H1 (cell line): ENCODE data around the gene GRB14. TPM values are rescaled to one million over a fixed set of nuclear protein-coding genes. Genes with fewer than 3 reads are reported as not detected.

Source experiments
- CTCF ChIA-PET: fragments of 300-600 bp; sonication (Branson Sonifier 250); formaldehyde crosslinking; loops from one replicate; lab custom pipeline; 2021; ENCODE audit not compliant: partially characterized antibody; lab: Charles Lee
- POLR2A ChIA-PET: fragments of 300-600 bp; sonication (Branson Sonifier 250); formaldehyde crosslinking; loops from one replicate; lab custom pipeline; 2021; ENCODE audit warnings: inconsistent platforms; ENCODE audit not compliant: partially characterized antibody; lab: Charles Lee
- DNase-seq, 2 experiments: peaks; one replicate each; pipeline versions ENCODE4 v3.0.0 to v3.0.0-alpha.2; 2010 to 2022; ENCODE audit warnings: low spot score in 2 of 2, low read depth in 1 of 2, mixed read lengths in 1 of 2
- FAIRE-seq: peaks from 2 replicates; lab custom pipeline; 2011; peaks lifted over from hg19 to GRCh38; lab: Jason Lieb, UNC
- H2AFZ ChIP-seq: 2 replicates; pipeline ENCODE4 v1.8.1; 2012; ENCODE audit warnings: low read length, inconsistent platforms
- H2AK5ac ChIP-seq: 2 replicates; pipeline ENCODE4 v1.6.1; 2013; ENCODE audit warnings: low read depth, low read length
- H2BK120ac ChIP-seq: replicated peaks from 2 replicates; pipeline ENCODE3; 2013; ENCODE audit warnings: low read depth, low read length, inconsistent platforms
- H2BK12ac ChIP-seq: 2 replicates; pipeline ENCODE4 v1.6.1; 2013; ENCODE audit warnings: low read depth, low read length
- H2BK15ac ChIP-seq: 2 replicates; pipeline ENCODE4 v1.6.1; 2013; ENCODE audit warnings: low read length
- H2BK20ac ChIP-seq: 2 replicates; pipeline ENCODE4 v1.6.1; 2013; ENCODE audit warnings: low read length
- H2BK5ac ChIP-seq: 2 replicates; pipeline ENCODE4 v1.6.1; 2013; ENCODE audit warnings: low read depth, low read length
- H3K14ac ChIP-seq: 2 replicates; pipeline ENCODE4 v1.6.1; 2013; ENCODE audit warnings: inconsistent platforms; ENCODE audit not compliant: insufficient read length
- H3K18ac ChIP-seq: 2 replicates; pipeline ENCODE4 v1.6.1; 2013; ENCODE audit warnings: low read length; ENCODE audit errors: extremely low read depth
- H3K23ac ChIP-seq: 2 replicates; pipeline ENCODE4 v1.6.1; 2013; ENCODE audit warnings: inconsistent platforms; ENCODE audit not compliant: insufficient read length
- H3K23me2 ChIP-seq: 2 replicates; pipeline ENCODE4 v1.6.1; 2013; ENCODE audit warnings: low read depth, low read length
- H3K27ac ChIP-seq: 2 replicates; pipeline ENCODE4 v1.6.1; 2011; ENCODE audit warnings: low read depth, low read length, inconsistent platforms
- H3K27me3 ChIP-seq, 4 experiments: replicated peaks in 1 of 4; 1 replicate in 1 of 4; 2 replicates in 3 of 4; pipeline versions ENCODE4 v1.6.1 to v1.8.1; 2011 to 2013; ENCODE audit warnings: low read length in 3 of 4, mild to moderate bottlenecking in 3 of 4, inconsistent platforms in 2 of 4, mixed read lengths in 2 of 4, moderate library complexity in 1 of 4; ENCODE audit not compliant: control insufficient read depth in 3 of 4, insufficient read depth in 3 of 4; ENCODE audit errors: extremely low read depth in 1 of 4
- H3K36me3 ChIP-seq, 4 experiments: 2 replicates each; pipeline versions ENCODE4 v1.6.1 to v1.8.1; 2011 to 2013; ENCODE audit warnings: mild to moderate bottlenecking in 4 of 4, low read length in 3 of 4, moderate library complexity in 2 of 4, control low read depth in 1 of 4, inconsistent platforms in 1 of 4; ENCODE audit not compliant: insufficient read depth in 4 of 4, control insufficient read depth in 2 of 4
- H3K4ac ChIP-seq: replicated peaks from 2 replicates; pipeline ENCODE3; 2013; ENCODE audit warnings: low read length, low read depth, mixed read lengths, inconsistent platforms; ENCODE audit not compliant: insufficient read length
- H3K4me1 ChIP-seq, 4 experiments: replicated peaks in 1 of 4; 1 replicate in 1 of 4; 2 replicates in 3 of 4; pipeline versions ENCODE4 v1.6.1 to v1.8.1; 2011 to 2013; ENCODE audit warnings: low read length in 3 of 4, inconsistent platforms in 2 of 4, mixed read lengths in 1 of 4; ENCODE audit not compliant: insufficient read depth in 4 of 4, control insufficient read depth in 3 of 4
- H3K4me2 ChIP-seq, 2 experiments: 2 replicates each; pipeline versions ENCODE4 v1.6.1 to v1.8.1; 2011 to 2013; ENCODE audit warnings: low read depth in 2 of 2, low read length in 2 of 2, control low read depth in 1 of 2, inconsistent platforms in 1 of 2, mild to moderate bottlenecking in 1 of 2; ENCODE audit not compliant: insufficient read depth in 1 of 2
- H3K4me3 ChIP-seq, 4 experiments: fragments of 200-600, 300-600 bp in 1 of 4; sonication (generic), shearing (Covaris generic), sonication (Bioruptor Twin) in 1 of 4; 2 replicates each; pipeline versions ENCODE4 v1.5.1 to v1.8.1; 2011 to 2016; ENCODE audit warnings: low read length in 4 of 4, low read depth in 3 of 4, control low read depth in 2 of 4, inconsistent platforms in 2 of 4, mild to moderate bottlenecking in 2 of 4, mixed read lengths in 1 of 4, moderate library complexity in 1 of 4; ENCODE audit not compliant: insufficient read depth in 2 of 4; ENCODE audit errors: extremely low read depth in 1 of 4
- H3K56ac ChIP-seq: replicated peaks from 2 replicates; pipeline ENCODE3; 2013; ENCODE audit warnings: low read depth, mild to moderate bottlenecking, mixed read lengths, low read length, inconsistent platforms; ENCODE audit not compliant: insufficient read length
- H3K79me1 ChIP-seq: 2 replicates; pipeline ENCODE4 v1.6.1; 2013; ENCODE audit warnings: low read depth, low read length, control low read depth
- H3K79me2 ChIP-seq, 2 experiments: 2 replicates each; pipeline versions ENCODE4 v1.6.1 to v1.8.1; 2012 to 2013; ENCODE audit warnings: low read length in 2 of 2, mild to moderate bottlenecking in 2 of 2, inconsistent platforms in 1 of 2; ENCODE audit not compliant: insufficient read depth in 2 of 2, control insufficient read depth in 1 of 2
- H3K9ac ChIP-seq, 4 experiments: replicated peaks in 1 of 4; 1 replicate in 1 of 4; 2 replicates in 3 of 4; pipeline versions ENCODE4 v1.6.1 to v1.8.1; 2011 to 2013; ENCODE audit warnings: low read depth in 3 of 4, low read length in 3 of 4, control low read depth in 2 of 4, mild to moderate bottlenecking in 2 of 4, moderate library complexity in 2 of 4, inconsistent platforms in 1 of 4; ENCODE audit errors: extremely low read depth in 1 of 4
- H3K9me3 ChIP-seq, 2 experiments: 2 replicates each; pipeline versions ENCODE4 v1.6.1 to v1.8.1; 2012 to 2013; ENCODE audit warnings: mild to moderate bottlenecking in 2 of 2, moderate library complexity in 2 of 2, control low read depth in 1 of 2, inconsistent platforms in 1 of 2, low read depth in 1 of 2, low read length in 1 of 2, mixed read lengths in 1 of 2; ENCODE audit not compliant: insufficient read depth in 2 of 2
- H4K20me1 ChIP-seq, 2 experiments: replicated peaks in 1 of 2; 2 replicates each; pipeline versions ENCODE3 to v1.8.1; 2011 to 2013; ENCODE audit warnings: inconsistent platforms in 2 of 2, low read length in 2 of 2, mild to moderate bottlenecking in 1 of 2; ENCODE audit not compliant: insufficient read depth in 2 of 2, control insufficient read depth in 1 of 2
- H4K5ac ChIP-seq: 2 replicates; pipeline ENCODE4 v1.6.1; 2013; ENCODE audit warnings: low read length, low read depth, mixed read lengths, inconsistent platforms; ENCODE audit not compliant: insufficient read length
- H4K8ac ChIP-seq: 2 replicates; pipeline ENCODE4 v1.8.0; 2013; ENCODE audit warnings: mild to moderate bottlenecking, moderate library complexity, low read length, inconsistent platforms; ENCODE audit not compliant: insufficient read depth; ENCODE audit errors: extremely low read depth
- H4K91ac ChIP-seq: replicated peaks from 2 replicates; pipeline ENCODE3; 2013; ENCODE audit warnings: low read length, mixed read lengths, inconsistent platforms; ENCODE audit not compliant: insufficient read length
- MAFK ChIP-seq: IDR thresholded peaks from 2 replicates; pipeline ENCODE4 v1.6.1; 2012; ENCODE audit warnings: low read depth, mild to moderate bottlenecking, improper control_type of control experiment, low read length
- POU5F1 ChIP-seq: IDR thresholded peaks from 2 replicates; pipeline ENCODE4 v1.6.1; 2011; ENCODE audit warnings: low read depth, mild to moderate bottlenecking, low read length, moderate library complexity
- SIRT6 ChIP-seq: IDR thresholded peaks from one replicate; pipeline ENCODE4 v1.7.1; 2012; ENCODE audit warnings: low read length, inconsistent platforms
- WGBS, 2 experiments: shearing (Covaris generic) in 1 of 2; methylation state at CpG; one replicate each; pipeline versions ENCODE4 v1.1.6 to v1.1.7; 2013 to 2015; ENCODE audit warnings: low lambda C conversion rate in 2 of 2, mixed read lengths in 2 of 2, inconsistent platforms in 1 of 2, low coverage in 1 of 2, missing lambda C conversion rate in 1 of 2; ENCODE audit not compliant: insufficient replicate concordance in 2 of 2, insufficient coverage in 1 of 2, insufficient read length in 1 of 2; ENCODE audit errors: extremely low coverage in 1 of 2, missing lambda C conversion rate in 1 of 2; 5-methylcytosine and 5-hydroxymethylcytosine counted together
- polyA plus RNA-seq, 7 experiments: library from polyadenylated mRNA; depleted of rRNA in 3 of 7; stranded (reverse) in 5 of 7; unstranded in 2 of 7; fragments of >200 nt in 5 of 7; fragments of 200-250 nt in 2 of 7; gene quantifications; 1 replicate in 5 of 7; 2 replicates in 1 of 7; 4 replicates in 1 of 7; pipeline versions ENCODE4 v1.2.1 to v1.2.3, GENCODE V29; 2011 to 2013; ENCODE audit warnings: missing spikeins in 2 of 7, mixed read lengths in 2 of 7
- total RNA-seq: library from RNA; stranded (reverse); fragmentation: NEBNext Ultra II Directional; extraction: Animal tissue kit (Norgen Biotek cat#: 25700); gene quantifications from 2 replicates; pipeline ENCODE4 v1.2.1, GENCODE V29; 2021

GRB14 gene
- total and polyA plus RNA-seq, 2 of the 8 experiments (the other 6 are each of a cell fraction or from before 2014, with no cell fraction given): 2.5 to 11.6 TPM

DNA sequence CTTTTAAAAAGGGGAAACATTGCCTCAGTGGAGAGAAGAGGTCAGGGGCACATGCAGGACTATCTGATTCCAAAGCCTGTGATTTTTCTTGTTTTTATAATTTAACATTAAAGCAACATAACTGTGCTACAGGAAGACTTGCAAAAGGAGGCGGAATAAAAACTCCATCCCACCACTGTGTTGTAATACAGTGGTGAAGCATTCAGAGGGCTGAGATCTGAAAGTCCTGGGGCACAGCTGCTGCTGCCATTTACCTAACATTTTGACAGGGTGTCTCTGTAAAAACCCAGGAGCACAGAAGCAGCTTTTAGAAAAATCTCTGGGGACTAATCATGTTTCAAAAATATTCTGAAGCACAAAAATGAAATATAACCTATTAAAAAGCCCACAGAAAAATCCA lies 97.6 kb downstream of the GRB14 start:
- H2AK5ac ChIP-seq: no peak overlapping the region
- no peak overlapping the region for H2BK12ac ChIP-seq
- no peak for FAIRE-seq
- H3K79me2 ChIP-seq: no peaks in the 10 kb centered on the region
- no peak overlapping the region for H3K18ac ChIP-seq
- no peak overlapping the region for H3K27ac ChIP-seq
- no peak overlapping the region for H4K8ac ChIP-seq
- no peak for TF ChIP-seq POU5F1
- TF ChIP-seq MAFK: no peak
- TF ChIP-seq SIRT6: no peak
- H3K23ac ChIP-seq: no peak overlapping the region
- WGBS, 2 experiments: 85% methylated on average over 1 of the region's 1 CpG; no CpG with 5 or more reads in 1 of the 2 experiments
- H3K23me2 ChIP-seq: no peaks in the 10 kb centered on the region
- no peak overlapping the region for H3K9ac ChIP-seq
- no peak overlapping the region for H2BK15ac ChIP-seq
- H4K91ac ChIP-seq: no peak overlapping the region
- H3K4me2 ChIP-seq: no peak overlapping the region
- H3K79me1 ChIP-seq: no peaks in the 10 kb centered on the region
- no peaks in the 10 kb centered on the region for H3K9me3 ChIP-seq
- H3K27me3 ChIP-seq: no peaks in the 10 kb centered on the region
- no peak overlapping the region for H3K4me3 ChIP-seq
- no peak overlapping the region for H3K56ac ChIP-seq
- H2BK120ac ChIP-seq: no peak overlapping the region
- H2AFZ ChIP-seq: no peak overlapping the region
- H3K4me1 ChIP-seq: no peaks in the 10 kb centered on the region
- no peak overlapping the region for H4K5ac ChIP-seq
- H3K4ac ChIP-seq: no peak overlapping the region
- H3K36me3 ChIP-seq: no peaks in the 10 kb centered on the region
- POLR2A ChIA-PET: no interaction called here
- no peaks in the 10 kb centered on the region for H4K20me1 ChIP-seq
- CTCF ChIA-PET: interaction anchor here (0.6 to 3.5 kb wide), 5 partner anchors 14 to 1877 kb away, joined by 3 to 14 read pairs (median 4); no protein-coding TSS in a partner anchor
- no peak for DNase-seq
- no peak overlapping the region for H3K14ac ChIP-seq
- no peak overlapping the region for H2BK20ac ChIP-seq
- no peak overlapping the region for H2BK5ac ChIP-seq
